GM19372 (cell line): ENCODE data around the gene AP3M1.

Source experiments
- ATAC-seq: cut with Tn5 transposase; IDR thresholded peaks from one replicate; pipeline ENCODE4 v1.9.1; 2021; ENCODE audit warnings: mild to moderate bottlenecking, low read depth, moderate library complexity; ENCODE audit not compliant: unreplicated experiment

AP3M1 gene

GRCh38 chr10:74081192-74081803 lies 69.3 kb downstream of the AP3M1 start:
- no peak for ATAC-seq

GRCh38 chr10:74079936-74080590 lies 70.6 kb downstream of the AP3M1 start:
- ATAC-seq: no peak

GRCh38 chr10:74079028-74079935 lies 71.3 kb downstream of the AP3M1 start:
- no peak for ATAC-seq

GRCh38 chr10:74078037-74078436 lies 72.6 kb downstream of the AP3M1 start:
- no peak for ATAC-seq

GRCh38 chr10:74077416-74077815 lies 73.2 kb downstream of the AP3M1 start:
- no peak for ATAC-seq

GRCh38 chr10:74076961-74077360 lies 73.7 kb downstream of the AP3M1 start:
- ATAC-seq: no peak

- ATAC-seq: no peak
These were observed 74.7 kb downstream of the AP3M1 start for GRCh38 chr10:74075906-74076305.

- ATAC-seq: no peak
These were observed 78.1 kb downstream of the AP3M1 start for GRCh38 chr10:74072503-74072902.

GRCh38 chr10:74071157-74071556 lies 79.5 kb downstream of the AP3M1 start:
- no peak for ATAC-seq
